Hypothalamus (tissue), 51 donors: ENCODE measurements around the gene SYCP2.

Experiments
- DNase-seq, 51 donors: peaks; one replicate each; lab custom pipeline; 2025; lab: John Stamatoyannopoulos, UW

SYCP2 gene

GRCh38 chr20:59945731-59946130 is 12.3 kb upstream of the SYCP2 start:
- no peak for DNase-seq

DNA sequence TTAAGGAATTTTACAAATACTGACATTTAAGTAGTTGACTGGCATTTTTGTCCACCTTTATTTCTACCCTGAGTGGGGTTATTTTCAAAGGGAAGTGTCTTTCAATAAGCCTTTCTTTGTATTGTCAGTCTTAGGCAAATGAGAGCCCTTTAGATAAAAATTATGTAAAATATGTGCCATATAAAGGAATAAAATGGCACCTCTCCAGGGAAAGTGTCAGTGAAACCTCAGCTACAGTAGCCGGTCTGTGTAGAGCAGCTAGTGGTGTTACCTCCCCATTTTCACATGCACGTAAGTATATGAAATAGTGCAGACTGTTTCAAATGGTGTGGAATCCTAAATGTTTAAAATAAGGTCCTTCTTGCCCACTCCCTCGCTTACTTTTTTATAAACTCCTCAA is 11.7 kb upstream of the SYCP2 start:
- no peak for DNase-seq

GRCh38 chr20:59944726-59945125 is 11.3 kb upstream of the SYCP2 start:
- no peak for DNase-seq

DNA sequence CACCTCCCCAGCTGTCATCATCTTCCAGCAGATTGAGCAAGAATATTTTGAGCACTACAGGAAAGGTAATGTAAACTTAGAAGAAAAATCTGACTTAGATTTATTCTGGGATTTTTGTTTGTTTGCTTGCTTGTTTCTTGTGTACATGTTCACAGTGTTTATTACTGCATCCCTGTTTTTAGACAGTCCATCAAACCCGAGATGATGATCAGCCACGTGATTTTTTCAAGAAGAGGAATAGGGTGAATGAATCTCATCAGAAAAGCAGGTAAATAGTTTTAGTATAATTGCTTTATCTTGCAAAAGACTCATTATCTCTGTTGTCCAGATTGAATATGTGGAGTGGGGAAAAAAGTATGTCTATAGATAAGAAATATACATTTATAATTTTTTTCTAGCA is 8.8 kb upstream of the SYCP2 start:
- no peak for DNase-seq

- no peak for DNase-seq
Observed at GRCh38 chr20:59940956-59941294, 7.5 kb upstream of the SYCP2 start.

DNA sequence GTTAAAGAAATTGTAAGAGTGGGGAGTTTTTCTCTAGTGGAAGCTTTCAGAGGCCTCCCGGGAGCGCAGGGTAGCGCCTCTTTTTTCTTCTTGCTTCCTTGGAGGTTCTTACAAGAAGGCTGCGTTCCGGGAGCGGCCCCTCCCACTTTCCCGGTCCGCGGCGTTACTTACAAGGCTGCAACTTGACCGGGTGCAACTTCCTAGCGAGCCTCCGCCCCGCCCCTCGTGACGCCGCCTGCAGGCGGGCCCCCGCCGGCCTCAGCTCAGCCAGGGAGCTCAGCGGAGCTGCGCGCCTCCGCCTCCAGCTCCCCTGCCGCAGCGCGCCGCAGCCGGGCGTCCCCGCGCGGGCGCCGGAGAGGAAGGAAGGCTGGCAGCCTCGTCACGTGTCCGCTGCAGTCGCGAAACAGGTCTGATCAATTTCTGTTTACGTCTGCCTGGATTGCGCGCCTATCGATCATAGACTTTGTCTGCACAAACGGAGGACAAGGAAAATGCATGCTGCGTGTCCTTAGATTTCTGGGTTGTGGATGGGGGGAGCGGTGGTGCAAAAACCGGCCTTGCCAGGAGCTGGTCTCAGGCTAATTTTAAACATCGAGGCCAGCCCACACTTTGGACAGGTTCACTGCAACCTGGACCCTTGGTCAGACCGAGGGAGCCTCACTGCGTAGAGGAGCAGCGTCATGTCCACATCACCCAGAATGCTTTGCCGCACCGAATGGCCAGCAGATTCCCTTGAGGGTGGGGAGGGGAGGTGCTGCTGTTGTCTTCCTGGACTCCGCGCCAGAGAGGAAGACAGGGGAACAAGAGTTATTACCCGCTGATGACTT is 6.9 kb upstream of the SYCP2 start, which contains the start of the genes FAM217B and PPP1R3D:
FAM217B (plus strand) TSS at position 261 of the 827 bp plus-strand sequence. CDS start 3,555 bp downstream, outside the sequence.
PPP1R3D (minus strand) TSS at position 177 of the 827 bp plus-strand sequence. CDS start 374 bp downstream, outside the sequence.
- peak; percentile 69 to 97 (median 91) for DNase-seq

GRCh38 chr20:59939879-59940128 is 6.4 kb upstream of the SYCP2 start:
- DNase-seq = peak in 1 of 51 donors; percentile 49

- no peak for DNase-seq
Observed at GRCh38 chr20:59939052-59939878, 5.8 kb upstream of the SYCP2 start.

- DNase-seq = peak in 10 of 51 donors; percentile 15 to 57 (median 42)
Observed at GRCh38 chr20:59938696-59939051, 5.2 kb upstream of the SYCP2 start.

- DNase-seq = no peak
Observed at GRCh38 chr20:59938221-59938620, 4.8 kb upstream of the SYCP2 start.

GRCh38 chr20:59937150-59937549 is 3.7 kb upstream of the SYCP2 start:
- no peak for DNase-seq

GRCh38 chr20:59936409-59936808 is 3.0 kb upstream of the SYCP2 start:
- DNase-seq = no peak

GRCh38 chr20:59935457-59936185 is 2.2 kb upstream of the SYCP2 start:
- no peak for DNase-seq

DNA sequence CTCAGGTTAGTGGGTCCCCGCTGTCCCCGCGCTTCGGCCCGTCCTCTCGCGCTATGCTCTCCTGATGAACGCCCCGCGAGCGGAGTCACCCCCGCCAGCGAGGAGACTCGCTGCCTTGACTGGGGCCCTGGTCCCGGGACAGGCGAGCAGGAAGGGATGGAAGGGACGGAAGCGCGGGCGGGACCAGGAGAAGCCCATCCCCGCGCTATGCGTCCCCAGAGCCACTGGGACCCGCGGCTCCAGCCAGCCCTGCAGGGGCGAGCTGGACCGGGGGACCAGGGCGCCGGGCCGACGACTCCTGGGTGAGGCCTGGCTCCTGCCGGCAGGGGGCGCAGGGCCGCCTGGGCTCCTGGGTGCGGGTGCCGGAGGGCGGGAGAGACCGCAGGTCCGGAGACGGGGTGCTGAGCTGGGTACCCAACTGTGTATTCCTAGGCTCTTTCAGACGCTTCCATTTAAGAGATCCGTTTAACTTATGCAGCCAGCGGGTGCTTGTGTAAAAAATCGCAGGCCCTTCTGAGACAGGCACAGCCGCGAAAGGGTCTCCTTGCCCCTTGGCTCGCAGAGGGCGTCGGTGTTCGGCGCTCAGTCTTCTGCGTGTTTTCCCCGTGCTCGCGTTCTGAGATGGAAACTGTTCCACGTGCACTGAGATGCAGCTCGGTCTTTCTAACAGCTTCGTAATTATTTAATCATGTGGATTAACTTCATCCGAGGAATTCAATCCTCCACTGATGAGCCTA is 580 bp upstream of the SYCP2 start:
- DNase-seq = peak in 47 of 51 donors; percentile 21 to 87 (median 66)

DNA sequence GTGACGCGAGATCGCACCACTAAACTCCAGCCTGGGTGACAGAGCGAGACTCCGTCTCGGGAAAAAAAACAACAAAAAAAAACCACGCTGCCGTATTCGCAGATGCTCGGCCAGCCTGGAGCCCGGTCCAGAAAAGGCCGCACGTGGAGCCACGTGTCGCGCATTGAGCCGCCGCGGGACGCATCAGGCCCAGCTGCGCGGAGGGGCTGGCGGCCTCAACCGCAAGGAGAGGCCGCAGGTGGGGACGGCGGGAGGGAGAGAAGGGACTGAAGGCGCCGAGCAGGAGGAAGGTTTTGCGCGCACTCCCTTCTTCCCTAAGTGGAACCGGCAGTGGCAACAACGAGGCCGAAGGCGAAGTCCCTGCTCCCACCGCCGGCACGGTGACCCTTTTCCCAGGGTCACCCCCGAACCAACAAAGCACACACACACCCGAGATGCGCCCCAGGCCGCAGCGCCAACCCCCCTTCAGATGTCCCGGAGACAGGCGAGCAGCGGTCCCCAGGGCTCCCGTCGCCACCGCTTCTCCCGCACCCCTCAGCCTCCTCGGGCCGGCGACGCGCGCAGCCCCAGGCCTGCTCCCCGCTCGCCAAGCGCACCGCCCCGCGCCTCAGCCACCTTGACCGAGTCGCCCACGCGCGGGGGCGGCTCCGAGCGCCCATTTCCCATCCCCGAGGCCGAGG is 681 bp downstream of the SYCP2 start:
- DNase-seq = no peak

DNA sequence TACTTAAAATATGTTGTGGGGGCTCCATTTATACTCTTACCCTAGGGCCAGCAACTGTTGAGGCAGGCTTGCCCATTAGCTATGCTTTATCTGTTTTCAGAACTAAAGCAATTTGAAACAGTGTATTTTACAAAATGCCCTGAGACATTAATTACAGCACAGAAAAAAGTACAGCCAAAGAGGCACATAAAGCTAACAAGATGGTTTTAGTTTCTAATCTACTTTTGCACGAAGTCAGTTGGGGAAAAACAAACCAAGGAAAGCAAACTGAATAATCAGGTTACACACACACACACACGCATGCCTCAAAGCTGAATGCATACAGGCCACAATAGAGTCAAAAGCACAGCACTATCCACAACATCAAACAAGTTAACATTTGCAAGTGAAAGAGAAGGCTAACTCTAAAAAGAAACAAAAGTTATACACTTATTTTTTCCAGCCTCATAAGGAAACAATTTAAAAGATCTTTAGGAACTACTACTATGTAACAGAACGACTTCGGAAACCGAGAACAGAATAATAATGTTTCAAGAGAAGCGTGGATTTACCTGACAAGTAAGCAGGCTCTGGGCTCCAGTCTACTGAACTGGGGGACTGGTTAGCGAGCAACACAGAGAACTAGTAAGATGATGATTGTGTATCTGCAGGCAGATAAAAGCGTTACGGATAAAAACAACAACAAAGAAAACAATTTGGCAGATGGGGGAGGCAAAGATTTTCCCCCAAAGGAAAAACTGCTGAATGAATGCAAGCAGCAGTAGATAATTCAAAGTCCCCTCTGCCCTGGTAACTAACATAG is 1.7 kb downstream of the SYCP2 start:
- no peak for DNase-seq

DNA sequence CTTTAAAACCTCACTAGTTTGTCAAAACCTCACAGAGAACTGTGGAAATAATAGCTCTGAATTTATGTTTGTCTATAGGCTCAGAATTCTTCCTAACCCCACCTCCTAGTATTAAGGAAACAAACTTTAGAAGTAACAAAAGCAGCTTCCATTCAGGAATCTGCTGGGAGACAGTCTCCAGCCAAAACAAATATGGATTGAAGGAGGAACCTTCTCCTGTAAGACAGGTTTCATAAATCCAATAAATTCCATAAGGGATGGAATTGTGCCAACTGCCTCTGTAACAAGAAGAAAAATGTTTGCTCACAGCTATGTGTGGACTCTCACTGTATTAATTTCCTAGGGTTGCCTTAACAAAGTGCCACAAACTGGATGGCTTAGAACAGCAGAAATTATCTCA is 7.5 kb downstream of the SYCP2 start:
- no peak for DNase-seq

- no peak for DNase-seq
Observed at GRCh38 chr20:59925359-59925758, 8.1 kb downstream of the SYCP2 start.

DNA sequence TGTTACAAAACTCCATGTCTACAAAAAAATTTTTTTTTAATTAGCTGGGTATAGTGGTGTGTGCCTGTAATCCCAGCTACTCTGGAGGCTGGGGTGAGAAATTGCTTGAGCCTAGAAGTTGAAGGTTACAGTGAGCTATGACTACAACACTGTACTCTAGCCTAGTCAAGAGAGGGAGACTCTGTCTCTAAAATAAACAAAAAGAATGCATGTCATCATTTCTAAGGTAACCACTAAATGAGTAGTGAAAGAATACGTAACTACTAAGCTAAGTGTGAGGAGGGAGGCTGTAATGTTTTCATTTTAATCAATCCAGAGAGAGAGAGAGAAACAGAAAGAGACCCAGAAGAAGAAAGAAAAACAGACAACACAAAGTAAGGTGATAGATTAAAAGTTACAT is 9.9 kb downstream of the SYCP2 start:
- no peak for DNase-seq
